Measurements from ENCODE around the gene EIF2AK3. TPM values are rescaled to one million over a fixed set of nuclear protein-coding genes. Genes with fewer than 3 reads are reported as not detected.

Gene EIF2AK3
- total RNA-seq, 1 experiment from 2014 or later: 19.3 TPM

DNA sequence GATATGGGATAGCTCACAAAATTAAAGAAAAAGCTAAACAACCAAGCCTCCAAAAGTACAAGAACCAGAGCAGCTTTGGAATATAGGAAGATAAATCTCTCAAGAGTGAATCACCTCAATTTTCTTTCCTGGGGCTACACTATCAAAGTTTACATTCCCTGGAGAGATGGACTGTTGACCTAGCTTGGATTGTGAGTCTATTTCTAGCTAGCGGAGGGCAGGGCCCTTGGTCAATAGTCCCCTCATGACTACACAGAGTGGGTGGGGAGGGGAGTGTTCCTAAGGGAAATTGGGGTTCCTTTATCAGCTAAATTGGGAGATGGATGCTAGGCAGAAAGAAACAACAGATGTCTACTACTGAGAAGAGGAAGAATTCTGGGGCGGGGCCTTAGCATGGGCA, 29.9 kb upstream of the EIF2AK3 start:
- Histone ChIP-seq H4K91ac (ENCODE audit: insufficient read length, low read depth, low read length) (no peak overlapping the region), H3K9ac (ENCODE audit: extremely low read depth, insufficient read length, low read length) (no peak overlapping the region), H3K4me1 (ENCODE audit: insufficient read depth, low read length) (peaks cover 6% of the 10 kb centered on the region; the same call in 1 of the 2 replicates), H2AFZ (ENCODE audit: low read length) (no peak overlapping the region), H3K18ac (ENCODE audit: insufficient read length, low read depth, low read length) (no peak overlapping the region), H3K56ac (ENCODE audit: insufficient read length, low read depth, low read length) (no peak overlapping the region), H4K20me1 (ENCODE audit: control insufficient read depth, insufficient read depth, insufficient read length) (peaks cover 2% of the 10 kb centered on the region), H2AK5ac (ENCODE audit: insufficient read length, low read length) (no peak overlapping the region), H3K23me2 (ENCODE audit: insufficient read length, low read depth, low read length, poor library complexity, severe bottlenecking) (no peaks in the 10 kb centered on the region), H3K27me3 (ENCODE audit: insufficient read depth, low read length) (no peaks in the 10 kb centered on the region), H3K79me1 (ENCODE audit: insufficient read depth, low read depth, low read length, poor library complexity, severe bottlenecking) (no peaks in the 10 kb centered on the region), H2BK12ac (ENCODE audit: insufficient read length, low read depth, low read length) (no peak overlapping the region), H3K14ac (ENCODE audit: insufficient read depth, low read length) (no peak overlapping the region), H4K8ac (replicated peaks; ENCODE audit: insufficient read length, low read depth, low read length) (no peak overlapping the region), H2BK5ac (ENCODE audit: insufficient read length, low read length) (no peak overlapping the region), H3K27ac (ENCODE audit: insufficient read length, low read depth, low read length) (no peak overlapping the region), H2BK120ac (ENCODE audit: low read depth, low read length, poor library complexity, severe bottlenecking) (no peak overlapping the region), H3K4me2 (ENCODE audit: insufficient read depth, insufficient read length, low read length) (no peak overlapping the region), H3K4ac (ENCODE audit: low read depth, low read length) (no peak overlapping the region), H3K9me3 (ENCODE audit: control insufficient read depth, low read depth, low read length) (no peaks in the 10 kb centered on the region), H3K23ac (ENCODE audit: insufficient read length, low read depth, low read length) (no peak overlapping the region), H3K79me2 (ENCODE audit: insufficient read depth, low read length) (no peaks in the 10 kb centered on the region), H2BK15ac (ENCODE audit: low read depth, low read length) (no peak overlapping the region), H3T11ph (ENCODE audit: low read length) (no peak overlapping the region), H2BK20ac (ENCODE audit: low read depth, low read length, poor library complexity, severe bottlenecking) (no peak overlapping the region), H4K5ac (ENCODE audit: insufficient read length, low read depth, low read length) (no peak overlapping the region)
- DNase-seq: no peak
- H3K27ac Mint-ChIP-seq: peak overlapping the region in 1 of 3 experiments; percentile 19; a peak in 2 of 7 replicates
- H3K4me3 Mint-ChIP-seq: no peak overlapping the region; a peak in 1 of 5 replicates
- H3K36me3 Mint-ChIP-seq (ENCODE audit: insufficient read depth in 1 of 3, low read depth in 3 of 3): peaks cover 3 to 5% (median 3%) of the 10 kb centered on the region in 3 experiments; a peak in 5 of 7 replicates
- TF ChIP-seq, protein P1, sequence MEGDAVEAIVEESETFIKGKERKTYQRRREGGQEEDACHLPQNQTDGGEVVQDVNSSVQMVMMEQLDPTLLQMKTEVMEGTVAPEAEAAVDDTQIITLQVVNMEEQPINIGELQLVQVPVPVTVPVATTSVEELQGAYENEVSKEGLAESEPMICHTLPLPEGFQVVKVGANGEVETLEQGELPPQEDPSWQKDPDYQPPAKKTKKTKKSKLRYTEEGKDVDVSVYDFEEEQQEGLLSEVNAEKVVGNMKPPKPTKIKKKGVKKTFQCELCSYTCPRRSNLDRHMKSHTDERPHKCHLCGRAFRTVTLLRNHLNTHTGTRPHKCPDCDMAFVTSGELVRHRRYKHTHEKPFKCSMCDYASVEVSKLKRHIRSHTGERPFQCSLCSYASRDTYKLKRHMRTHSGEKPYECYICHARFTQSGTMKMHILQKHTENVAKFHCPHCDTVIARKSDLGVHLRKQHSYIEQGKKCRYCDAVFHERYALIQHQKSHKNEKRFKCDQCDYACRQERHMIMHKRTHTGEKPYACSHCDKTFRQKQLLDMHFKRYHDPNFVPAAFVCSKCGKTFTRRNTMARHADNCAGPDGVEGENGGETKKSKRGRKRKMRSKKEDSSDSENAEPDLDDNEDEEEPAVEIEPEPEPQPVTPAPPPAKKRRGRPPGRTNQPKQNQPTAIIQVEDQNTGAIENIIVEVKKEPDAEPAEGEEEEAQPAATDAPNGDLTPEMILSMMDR (conservative IDR thresholded peaks at IDR 0.05): no peak
- H3K4me1 Mint-ChIP-seq: peaks cover 18% of the 10 kb centered on the region in 2 experiments
- H3K9me3 Mint-ChIP-seq: peaks cover 3 to 8% of the 10 kb centered on the region in 2 experiments; a peak in 4 of 5 replicates
- no CpG with 5 or more reads among the region's 2 CpGs for WGBS (ENCODE audit: extremely low coverage, insufficient read length, low lambda C conversion rate)
- no peaks in the 10 kb centered on the region for H3K27me3 Mint-ChIP-seq (ENCODE audit: low read depth)
